HEK293T (cell line): ENCODE results near the gene SFXN4.

ENCODE experiments used
- BHLHE40 ChIP-seq: fragments of 450-650 bp; IDR thresholded peaks from 2 replicates; pipeline ENCODE4 v1.6.1; 2016; ENCODE audit warnings: mild to moderate bottlenecking, moderate library complexity, borderline replicate concordance
- FOXA1 ChIP-seq: fragments of 450-650 bp; IDR thresholded peaks from 2 replicates; pipeline ENCODE4 v1.6.1; 2016; ENCODE audit warnings: mild to moderate bottlenecking
- SUZ12 ChIP-seq: fragments of 450-650 bp; IDR thresholded peaks from 2 replicates; pipeline ENCODE4 v1.6.1; 2016; ENCODE audit warnings: mild to moderate bottlenecking

- no peak for TF ChIP-seq BHLHE40
- TF ChIP-seq SUZ12, result no peak
- no peak for TF ChIP-seq FOXA1
Measured at GRCh38 chr10:119209736-119210355, 44.3 kb upstream of the SFXN4 start.
